Ascending aorta (tissue), 2 donors: ENCODE measurements around the gene ZFYVE28. TPM values are rescaled to one million over a fixed set of nuclear protein-coding genes. Genes with fewer than 3 reads are reported as not detected.

Source experiments
- DNase-seq, 2 donors: peaks; one replicate each; pipeline ENCODE4 v3.0.0-alpha.2; 2019; ENCODE audit warnings: low spot score in 2 of 2
- H3K27ac ChIP-seq, 2 donors: fragments of 200-600 bp; sonication (generic); one replicate each; pipeline ENCODE4 v1.5.1; 2016 to 2017; ENCODE audit warnings: mild to moderate bottlenecking in 1 of 2
- H3K27me3 ChIP-seq: fragments of 200-600 bp; sonication (generic); one replicate; pipeline ENCODE4 v1.5.1; 2017
- H3K36me3 ChIP-seq, 2 donors: fragments of 200-600 bp; sonication (generic); one replicate each; pipeline ENCODE4 v1.5.1; 2016
- H3K4me1 ChIP-seq, 2 donors: fragments of 200-600 bp; sonication (generic); one replicate each; pipeline ENCODE4 v1.5.1; 2016 to 2017; ENCODE audit warnings: mild to moderate bottlenecking in 1 of 2
- H3K4me3 ChIP-seq, 2 donors: fragments of 200-600 bp; sonication (generic); one replicate each; pipeline ENCODE4 v1.5.1; 2016 to 2017; ENCODE audit warnings: mild to moderate bottlenecking in 1 of 2
- H3K9me3 ChIP-seq, 2 donors: fragments of 200-600 bp; sonication (generic); one replicate each; pipeline ENCODE4 v1.5.1; 2016
- CTCF ChIP-seq, 3 experiments: fragments of 200-600 bp in 2 of 3; fragments of 450-650 bp in 1 of 3; sonication (generic) in 2 of 3; IDR thresholded peaks; one replicate each; pipeline ENCODE4 v1.5.1; 2016 to 2019; ENCODE audit warnings: antibody characterized with exemption in 3 of 3, mild to moderate bottlenecking in 1 of 3, moderate library complexity in 1 of 3
- intact Hi-C: fragments of 100-400 bp; cut with DNase I; formaldehyde crosslinking; loops from one replicate; pipeline ENCODE4 v1.15.1; 2023
- total RNA-seq: library from RNA; depleted of rRNA; stranded (reverse); fragments of >200 nt; gene quantifications from one replicate; pipeline ENCODE4 v1.1.0, GENCODE V29; 2016

ZFYVE28 gene
- total RNA-seq, 1 donor from 2014 or later = 12.3 TPM

DNA sequence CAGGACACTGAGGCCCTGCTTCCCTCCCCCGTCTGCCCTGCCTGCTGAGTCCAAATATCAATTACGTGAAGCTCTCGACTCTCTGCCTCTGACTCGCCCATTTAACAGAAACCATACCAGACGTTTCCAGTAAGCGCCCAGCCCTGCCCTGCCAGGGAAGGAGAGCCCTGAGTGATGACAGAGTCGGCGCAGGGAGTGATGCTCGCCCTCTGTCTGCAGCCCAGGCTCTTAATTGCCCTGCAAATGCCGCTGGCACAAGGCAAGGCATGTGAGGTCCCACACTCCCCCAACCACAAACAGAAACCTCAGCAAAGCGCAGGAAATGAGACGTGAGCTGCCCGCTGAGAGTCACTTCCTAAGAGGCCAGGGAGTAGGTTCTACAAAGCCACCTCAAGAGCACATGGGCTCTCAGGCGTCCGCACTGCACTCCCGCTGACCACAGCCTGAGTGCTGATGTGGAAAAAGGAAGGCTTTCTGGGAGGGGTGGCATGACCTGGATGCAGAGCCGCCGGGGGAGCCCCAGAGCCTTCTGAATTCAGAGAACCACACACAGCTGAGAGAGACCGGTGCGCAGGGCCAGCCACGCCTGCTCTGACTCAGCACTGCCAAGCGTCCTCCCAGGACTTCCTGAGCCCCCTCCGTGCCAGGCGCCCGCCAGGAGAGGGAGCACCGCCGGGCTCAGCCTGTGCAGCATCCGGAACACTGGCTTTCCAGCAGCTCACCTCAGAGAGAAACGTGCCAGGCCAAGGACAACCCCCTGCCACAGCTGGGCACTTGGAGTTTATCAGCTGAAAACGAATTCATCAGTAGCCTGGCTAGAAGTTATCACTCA lies 5.3 kb downstream of the ZFYVE28 start:
- no peaks in the 10 kb centered on the region for H3K9me3 ChIP-seq
- peaks cover 5 to 21% of the 10 kb centered on the region in 2 donors for H3K4me1 ChIP-seq
- TF ChIP-seq CTCF (IDR thresholded peaks at IDR 0.05) = peak; percentile 39 to 60 (median 45)
- H3K27ac ChIP-seq = peak overlapping the region; percentile 66 to 68
- DNase-seq = peak; percentile 68 to 92
- no peaks in the 10 kb centered on the region for H3K27me3 ChIP-seq
- peak overlapping the region; percentile 24 to 47 for H3K4me3 ChIP-seq
- intact Hi-C loops = loop anchor here (5.0 to 10.0 kb wide), 4 partner anchors 541 to 1542 kb away; partner anchors contain the start of genes HTT, HTT-AS, NSD2 and TACC3
- H3K36me3 ChIP-seq = no peaks in the 10 kb centered on the region

DNA sequence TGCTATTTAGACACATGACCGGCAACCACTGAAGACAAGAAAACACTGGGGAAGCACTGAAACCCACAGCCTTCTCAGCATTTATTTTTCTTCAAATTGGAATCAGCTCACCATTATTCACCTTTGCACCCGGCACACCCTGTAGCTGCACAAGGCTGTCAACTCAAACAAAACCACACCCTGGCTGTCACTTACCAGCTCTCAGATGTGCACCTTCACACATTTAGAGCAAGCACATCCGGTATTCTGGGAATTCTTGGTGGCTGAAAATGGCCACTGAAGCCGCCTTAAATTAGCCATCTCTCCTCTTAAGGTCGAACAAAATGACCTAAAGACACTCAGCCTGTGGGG lies 5.9 kb downstream of the ZFYVE28 start:
- Histone ChIP-seq H3K36me3 (no peaks in the 10 kb centered on the region), H3K4me1 (peaks cover 5 to 18% of the 10 kb centered on the region in 2 donors), H3K9me3 (no peaks in the 10 kb centered on the region), H3K4me3 (peak overlapping the region in 1 of 2 donors; percentile 47), H3K27me3 (no peaks in the 10 kb centered on the region), H3K27ac (peak overlapping the region; percentile 66 to 68)
- intact Hi-C loops = loop anchor here (5.0 to 10.0 kb wide), 4 partner anchors 540 to 1542 kb away; partner anchors contain the start of genes HTT, HTT-AS, NSD2 and TACC3
- no peak for DNase-seq
- no peak for TF ChIP-seq CTCF (IDR thresholded peaks at IDR 0.05)

- Histone ChIP-seq H3K27ac (peak overlapping the region; percentile 66 to 68), H3K4me1 (peaks cover 5 to 18% of the 10 kb centered on the region in 2 donors)
- intact Hi-C loops = loop anchor here (5.0 to 10.0 kb wide), 4 partner anchors 540 to 1543 kb away; partner anchors contain the start of genes HTT, HTT-AS, NSD2 and TACC3
Measured at GRCh38 chr4:2411786-2412510, 6.5 kb downstream of the ZFYVE28 start.

GRCh38 chr4:2409381-2409783 lies 9.1 kb downstream of the ZFYVE28 start:
- H3K27ac ChIP-seq = no peak overlapping the region
- no peak overlapping the region for H3K4me3 ChIP-seq
- no peaks in the 10 kb centered on the region for H3K9me3 ChIP-seq
- H3K4me1 ChIP-seq = peaks cover 5 to 18% of the 10 kb centered on the region in 2 donors
- no peaks in the 10 kb centered on the region for H3K27me3 ChIP-seq
- TF ChIP-seq CTCF (IDR thresholded peaks at IDR 0.05) = no peak
- DNase-seq = no peak
- intact Hi-C loops = no loop called here
- no peaks in the 10 kb centered on the region for H3K36me3 ChIP-seq

More at GRCh38 chr4:2411786-2412510, 6.5 kb downstream of the ZFYVE28 start:
- Histone ChIP-seq H3K9me3 (no peaks in the 10 kb centered on the region), H3K27me3 (no peaks in the 10 kb centered on the region), H3K36me3 (no peaks in the 10 kb centered on the region), H3K4me3 (peak overlapping the region in 1 of 2 donors; percentile 47)
- no peak for TF ChIP-seq CTCF (IDR thresholded peaks at IDR 0.05)
- DNase-seq = no peak

GRCh38 chr4:2408976-2409375 lies 9.5 kb downstream of the ZFYVE28 start:
- Histone ChIP-seq H3K27ac (no peak overlapping the region), H3K27me3 (no peaks in the 10 kb centered on the region), H3K4me3 (no peak overlapping the region), H3K36me3 (no peaks in the 10 kb centered on the region), H3K9me3 (no peaks in the 10 kb centered on the region), H3K4me1 (peaks cover 5 to 15% of the 10 kb centered on the region in 2 donors)
- TF ChIP-seq CTCF (IDR thresholded peaks at IDR 0.05) = no peak
- no peak for DNase-seq
- intact Hi-C loops = no loop called here
